DMS153 (cell line): ENCODE data around the gene PLTP.
"Not testable (repeated sequence)": the region's sequence is repeated elsewhere in the genome, so short reads cannot be mapped to it uniquely, and the experiment has no call there.

Experiments
- DNase-seq: peaks from one replicate; lab custom pipeline; 2025; lab: John Stamatoyannopoulos, UW

The PLTP gene

GRCh38 chr20:45944965-45945677, 33.2 kb upstream of the PLTP start:
- DNase-seq, result no peak

GRCh38 chr20:45944151-45944964, 32.4 kb upstream of the PLTP start:
- no peak for DNase-seq

GRCh38 chr20:45943613-45944012, 31.7 kb upstream of the PLTP start:
- DNase-seq, result no peak

GRCh38 chr20:45940469-45940868, 28.5 kb upstream of the PLTP start:
- no peak for DNase-seq

- no peak for DNase-seq
Measured at GRCh38 chr20:45940053-45940452, 28.1 kb upstream of the PLTP start.

- no peak for DNase-seq
Measured at GRCh38 chr20:45938727-45939438, 26.9 kb upstream of the PLTP start.

GRCh38 chr20:45937765-45938164, 25.8 kb upstream of the PLTP start:
- no peak for DNase-seq

GRCh38 chr20:45935416-45936046, 23.6 kb upstream of the PLTP start:
- DNase-seq, result no peak

- peak; percentile 90 for DNase-seq
Measured at GRCh38 chr20:45934586-45935415, 22.8 kb upstream of the PLTP start, which contains the start of gene PCIF1. Gene PCIF1 (plus strand): TSS chr20:45934683. CDS start chr20:45939000, 4,317 bp downstream.

GRCh38 chr20:45934046-45934585, 22.2 kb upstream of the PLTP start:
- DNase-seq, result no peak

GRCh38 chr20:45933266-45934045, 21.5 kb upstream of the PLTP start:
- peak; percentile 93 for DNase-seq

GRCh38 chr20:45931680-45932079, 19.7 kb upstream of the PLTP start:
- not testable (repeated sequence) for DNase-seq

- no peak for DNase-seq
Measured at GRCh38 chr20:45927071-45927878, 15.3 kb upstream of the PLTP start.

- no peak for DNase-seq
Measured at GRCh38 chr20:45926731-45927070, 14.7 kb upstream of the PLTP start.

- DNase-seq, result no peak
Measured at GRCh38 chr20:45925821-45926506, 14.0 kb upstream of the PLTP start.

- DNase-seq, result peak; percentile 30
Measured at GRCh38 chr20:45924391-45925261, 12.7 kb upstream of the PLTP start.

- DNase-seq, result no peak
Measured at GRCh38 chr20:45921337-45922189, 9.6 kb upstream of the PLTP start.
